ENCODE data around the gene CENPH. TPM values are rescaled to one million over a fixed set of nuclear protein-coding genes. Genes with fewer than 3 reads are reported as not detected.
A peak's percentile ranks its signal among the peaks of the same experiment; 100 is the strongest.
"Not testable (repeated sequence)": the region's sequence is repeated elsewhere in the genome, so short reads cannot be mapped to it uniquely, and the experiment has no call there.

The CENPH gene
- total RNA-seq, 2 experiments from 2014 or later: 97.0 to 98.6 TPM

GRCh38 chr5:69166686-69167492 is 22.5 kb upstream of the CENPH start, which contains the start of gene CCNB1:
Gene CCNB1 (plus strand): TSS chr5:69167150. CDS start chr5:69167263, 113 bp downstream.
- peak; percentile 100 for ATAC-seq
- Mint-ChIP-seq H3K36me3 (ENCODE audit: low read depth) (peaks cover 41% of the 10 kb centered on the region), H3K9me3 (no peaks in the 10 kb centered on the region)

GRCh38 chr5:69167493-69167855 is 21.9 kb upstream of the CENPH start:
- ChIA-PET POLR2A (interaction anchor here (0.8 to 2.0 kb wide), 5 partner anchors 8 to 52 kb away, joined by 3 to 17 read pairs (median 7); partner anchors contain the start of gene CENPH), CTCF (interaction anchor here (1.3 to 1.5 kb wide), 3 partner anchors 8 to 74 kb away, joined by 4 to 7 read pairs (median 5); partner anchors contain the start of gene SLC30A5)
- intact Hi-C loops (cut with micrococcal nuclease): no loop called here
- Mint-ChIP-seq H3K27me3 (no peaks in the 10 kb centered on the region), H3K9me3 (no peaks in the 10 kb centered on the region), H3K36me3 (ENCODE audit: low read depth) (peaks cover 44% of the 10 kb centered on the region), H3K4me1 (ENCODE audit: low read depth) (peaks cover 22% of the 10 kb centered on the region), H3K27ac (peak overlapping the region; percentile 87), H3K4me3 (peak overlapping the region; percentile 89)
- DNase-seq (no peak), ATAC-seq (no peak)
- no peak for TF ChIP-seq CTCF (IDR thresholded peaks at IDR 0.05)

More at GRCh38 chr5:69166686-69167492, 22.5 kb upstream of the CENPH start, which contains the start of gene CCNB1:
- no peak for TF ChIP-seq CTCF (IDR thresholded peaks at IDR 0.05)
- Mint-ChIP-seq H3K4me1 (ENCODE audit: low read depth) (peaks cover 22% of the 10 kb centered on the region), H3K27ac (peak within 1 kb of the TSS; percentile 87), H3K27me3 (no peaks in the 10 kb centered on the region), H3K4me3 (peak within 1 kb of the TSS; percentile 89)
- DNase-seq: peak; percentile 99
- ChIA-PET POLR2A (interaction anchor here (0.8 to 2.0 kb wide), 6 partner anchors 9 to 54 kb away, joined by 3 to 17 read pairs (median 6); partner anchors contain the start of gene CENPH), CTCF (interaction anchor here (0.8 to 1.5 kb wide), 5 partner anchors 8 to 76 kb away, joined by 3 to 7 read pairs (median 4); partner anchors contain the start of gene SLC30A5)
- intact Hi-C loops (cut with micrococcal nuclease): no loop called here

- ChIA-PET POLR2A (interaction anchor here (0.8 to 2.0 kb wide), 6 partner anchors 8 to 67 kb away, joined by 3 to 17 read pairs (median 6); partner anchors contain the start of genes CDK7 and CENPH), CTCF (no interaction called here)
- H3K36me3 Mint-ChIP-seq (ENCODE audit: low read depth): peaks cover 47% of the 10 kb centered on the region
- intact Hi-C loops (cut with micrococcal nuclease): no loop called here
- peak overlapping the region; percentile 87 for H3K27ac Mint-ChIP-seq
- H3K4me3 Mint-ChIP-seq: peak overlapping the region; percentile 89
- no peaks in the 10 kb centered on the region for H3K9me3 Mint-ChIP-seq
- ATAC-seq (no peak), DNase-seq (no peak)
- no peaks in the 10 kb centered on the region for H3K27me3 Mint-ChIP-seq
- no peak for TF ChIP-seq CTCF (IDR thresholded peaks at IDR 0.05)
- peaks cover 22% of the 10 kb centered on the region for H3K4me1 Mint-ChIP-seq (ENCODE audit: low read depth)
Observed at GRCh38 chr5:69167929-69168328, 21.5 kb upstream of the CENPH start.

GRCh38 chr5:69170495-69170894 is 18.9 kb upstream of the CENPH start:
- peaks cover 70% of the 10 kb centered on the region for H3K36me3 Mint-ChIP-seq (ENCODE audit: low read depth)
- DNase-seq (no peak), ATAC-seq (no peak)
- POLR2A ChIA-PET: no interaction called here
- H3K9me3 Mint-ChIP-seq: no peaks in the 10 kb centered on the region
- TF ChIP-seq CTCF (IDR thresholded peaks at IDR 0.05): no peak
- no peaks in the 10 kb centered on the region for H3K27me3 Mint-ChIP-seq
- CTCF ChIA-PET: no interaction called here
- no peak overlapping the region for H3K4me3 Mint-ChIP-seq
- no peak overlapping the region for H3K27ac Mint-ChIP-seq
- H3K4me1 Mint-ChIP-seq (ENCODE audit: low read depth): peaks cover 22% of the 10 kb centered on the region
- intact Hi-C loops (cut with micrococcal nuclease): no loop called here

- intact Hi-C loops (cut with micrococcal nuclease): no loop called here
- DNase-seq (no peak), ATAC-seq (no peak)
- no peak overlapping the region for H3K27ac Mint-ChIP-seq
- peaks cover 73% of the 10 kb centered on the region for H3K36me3 Mint-ChIP-seq (ENCODE audit: low read depth)
- H3K9me3 Mint-ChIP-seq: no peaks in the 10 kb centered on the region
- ChIA-PET POLR2A (no interaction called here), CTCF (no interaction called here)
- peaks cover 19% of the 10 kb centered on the region for H3K4me1 Mint-ChIP-seq (ENCODE audit: low read depth)
- H3K27me3 Mint-ChIP-seq: no peaks in the 10 kb centered on the region
- TF ChIP-seq CTCF (IDR thresholded peaks at IDR 0.05): no peak
- H3K4me3 Mint-ChIP-seq: no peak overlapping the region
Observed at GRCh38 chr5:69170969-69171368, 18.4 kb upstream of the CENPH start.

GRCh38 chr5:69181659-69182293 is 7.6 kb upstream of the CENPH start:
- CTCF ChIA-PET; POLR2A ChIA-PET; DNase-seq; H3K27me3 Mint-ChIP-seq; intact Hi-C loops (cut with micrococcal nuclease); H3K4me1 Mint-ChIP-seq (ENCODE audit: low read depth); H3K4me3 Mint-ChIP-seq; H3K27ac Mint-ChIP-seq; H3K9me3 Mint-ChIP-seq: not testable (repeated sequence)
- peaks cover 12% of the 10 kb centered on the region for H3K36me3 Mint-ChIP-seq (ENCODE audit: low read depth)
- peak; percentile 13 for ATAC-seq

Measured in activated CD8-positive, alpha-beta T cell treated with anti-CD3 and anti-CD28 coated beads for 36 hours (primary cell).